NCI-H2196 treated with DMSO at 0.1 percent for 48 hours (cell line): ENCODE data around the gene KCNK13.
A peak's percentile ranks its signal among the peaks of the same experiment; 100 is the strongest.
"Not testable (repeated sequence)": the region's sequence is repeated elsewhere in the genome, so short reads cannot be mapped to it uniquely, and the experiment has no call there.

Experiments
- DNase-seq: peaks from one replicate; lab custom pipeline; 2025; ENCODE audit not compliant: unreplicated experiment; lab: John Stamatoyannopoulos, UW

KCNK13 gene

DNA sequence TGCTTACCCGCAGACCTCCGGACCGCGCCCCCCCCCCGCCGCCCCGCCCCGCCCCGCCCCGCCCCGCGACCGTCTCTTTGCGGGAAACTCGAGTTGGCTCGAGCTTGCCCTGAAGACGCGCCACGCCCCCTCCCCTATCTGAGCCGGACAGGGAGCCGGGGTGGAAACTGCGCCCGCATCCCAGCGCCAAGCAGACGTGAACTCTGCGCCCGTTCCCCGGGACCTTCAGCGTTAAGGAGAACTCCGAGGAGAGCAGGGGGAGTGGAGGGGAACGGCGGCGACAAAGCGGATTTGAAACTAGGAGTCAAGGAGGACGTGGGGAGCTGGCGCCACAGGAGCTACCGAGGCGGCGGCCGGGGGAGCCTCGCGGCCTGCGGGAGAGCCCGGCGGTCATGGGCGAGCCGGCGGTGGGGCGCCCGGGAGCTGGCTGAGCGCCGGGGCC lies at the start of gene KCNK13:
TSS of gene KCNK13 (plus strand) at position 310 of the 442 bp plus-strand sequence. CDS start 212 bp downstream, outside the sequence.
- DNase-seq, result no peak

DNA sequence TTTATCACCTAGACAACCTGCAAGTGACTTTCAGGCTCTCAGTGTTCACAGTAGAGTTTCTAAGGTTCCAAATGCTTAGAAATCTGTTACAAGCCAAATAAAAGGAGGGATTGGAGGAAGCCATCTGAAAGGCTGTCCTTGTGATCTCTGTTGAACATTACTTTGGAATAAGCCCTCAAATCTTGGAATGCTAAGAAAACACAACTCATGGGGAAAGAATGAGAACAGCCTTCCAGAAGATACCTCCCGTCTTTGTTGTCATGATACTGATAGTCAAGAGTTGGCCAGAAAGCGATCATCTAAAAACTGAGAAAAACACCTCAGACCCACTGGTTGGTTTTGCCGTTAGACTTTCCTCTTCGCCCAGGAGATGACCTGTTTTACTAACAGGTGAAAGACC lies 44.4 kb upstream of the KCNK13 start:
- DNase-seq, result no peak

DNA sequence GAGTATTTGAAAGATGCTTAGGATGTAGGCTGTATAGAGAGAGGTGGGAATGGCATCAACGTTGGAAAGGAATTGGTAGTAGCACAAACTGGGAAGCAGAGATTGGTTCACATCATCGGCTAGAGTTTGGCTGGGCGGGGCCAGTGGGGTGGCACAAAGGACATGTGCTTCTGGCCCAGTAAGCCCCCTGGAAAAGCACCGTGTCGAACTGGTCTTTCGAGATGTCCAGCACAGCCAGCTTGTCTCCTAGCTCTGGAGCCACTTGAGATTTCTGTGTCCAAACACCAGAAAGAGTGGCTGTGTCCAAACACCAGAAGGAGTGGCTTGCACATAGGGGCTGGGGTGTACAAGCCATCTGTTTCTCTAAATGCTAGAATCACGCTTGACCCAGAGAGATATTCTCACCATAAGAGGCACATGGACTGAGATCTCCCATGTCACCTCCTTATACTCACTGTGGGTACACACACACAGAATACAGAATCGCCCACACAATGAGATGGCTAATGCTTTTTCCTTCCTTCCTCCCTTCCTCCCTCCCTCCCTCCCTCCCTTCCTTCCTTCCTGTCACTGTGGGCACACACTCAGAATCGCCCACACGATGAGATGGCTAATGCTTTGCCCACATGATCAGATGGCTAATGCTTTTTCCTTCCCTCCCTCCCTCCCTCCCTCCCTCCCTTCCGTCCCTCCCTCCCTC lies 41.8 kb upstream of the KCNK13 start:
- DNase-seq, result no peak

- DNase-seq, result no peak
Observed at GRCh38 chr14:90023176-90023896, 38.5 kb upstream of the KCNK13 start.

GRCh38 chr14:90024910-90025309 lies 36.9 kb upstream of the KCNK13 start:
- no peak for DNase-seq

DNA sequence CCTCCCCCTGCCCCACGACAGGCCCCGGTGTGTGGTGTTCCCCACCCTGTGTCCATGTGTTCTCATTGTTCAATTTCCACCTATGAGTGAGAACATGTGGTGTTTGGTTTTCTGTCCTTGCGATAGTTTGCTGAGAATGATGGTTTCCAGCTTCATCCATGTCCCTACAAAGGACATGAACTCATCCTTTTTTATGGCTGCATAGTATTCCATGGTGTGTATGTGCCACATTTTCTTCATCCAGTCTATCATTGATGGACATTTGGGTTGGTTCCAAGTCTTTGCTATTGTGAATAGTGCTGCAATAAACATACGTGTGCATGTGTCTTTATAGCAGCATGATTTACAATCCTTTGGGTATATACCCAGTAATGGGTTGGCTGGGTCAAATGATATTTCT lies 35.2 kb upstream of the KCNK13 start:
- not testable (repeated sequence) for DNase-seq

GRCh38 chr14:90027842-90028241 lies 34.0 kb upstream of the KCNK13 start:
- no peak for DNase-seq

- DNase-seq, result no peak
Observed at GRCh38 chr14:90034156-90034555, 27.6 kb upstream of the KCNK13 start.

- DNase-seq, result no peak
Observed at GRCh38 chr14:90034835-90035525, 26.8 kb upstream of the KCNK13 start.

DNA sequence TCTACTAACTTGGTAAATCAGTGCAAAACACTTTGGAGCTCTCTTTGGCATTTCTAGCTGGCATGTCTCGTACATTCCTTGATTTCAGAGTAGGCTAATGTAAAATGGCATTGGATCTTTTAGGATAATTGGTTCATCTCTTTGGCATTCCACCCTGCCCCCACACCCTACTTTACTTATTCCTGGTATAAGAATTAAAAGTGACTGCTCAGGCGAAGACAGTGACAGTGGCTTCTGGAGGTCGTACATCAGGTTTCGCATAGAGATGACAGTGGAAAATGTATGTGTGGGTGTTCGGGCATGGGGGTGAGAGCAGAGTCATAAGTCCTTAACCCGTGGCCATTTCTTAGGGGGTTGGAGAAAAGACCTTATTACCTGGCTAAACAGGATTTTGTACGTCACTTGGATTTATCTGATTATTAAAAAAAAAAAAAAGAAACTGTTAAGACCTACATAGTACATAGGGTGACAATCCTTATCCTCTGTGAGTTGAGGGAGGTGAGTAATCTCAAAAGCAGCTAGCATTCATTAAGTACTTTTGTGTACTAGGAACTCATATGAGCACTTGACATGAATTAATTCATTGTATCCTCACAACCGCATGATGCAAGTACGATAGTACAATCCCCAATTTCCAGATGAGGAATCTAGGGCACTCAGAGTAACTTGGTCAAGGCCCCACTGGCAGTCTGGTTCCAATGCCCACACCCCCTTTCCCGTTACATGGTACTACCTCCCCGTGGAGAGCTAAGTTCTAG lies 22.4 kb upstream of the KCNK13 start:
- no peak for DNase-seq

DNA sequence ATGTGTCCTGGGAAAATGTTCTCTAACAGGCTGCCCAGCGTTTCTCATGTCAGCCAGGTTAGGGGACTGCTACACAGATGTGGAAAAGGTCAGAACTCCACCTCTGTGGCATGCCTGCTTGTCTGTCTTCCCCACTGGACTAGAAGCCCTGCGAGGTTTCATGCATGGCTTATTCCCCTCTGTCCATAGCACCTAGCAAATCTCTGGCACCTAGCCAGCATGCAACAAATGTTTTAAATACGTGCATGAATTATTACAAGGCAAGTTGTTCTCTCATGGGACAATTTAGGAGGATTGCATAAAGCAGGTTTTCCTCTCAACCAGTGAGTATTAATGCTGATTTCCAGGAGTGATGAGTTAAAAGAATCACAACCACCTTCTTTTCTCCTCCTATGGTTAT lies 21.4 kb upstream of the KCNK13 start:
- DNase-seq, result no peak

DNA sequence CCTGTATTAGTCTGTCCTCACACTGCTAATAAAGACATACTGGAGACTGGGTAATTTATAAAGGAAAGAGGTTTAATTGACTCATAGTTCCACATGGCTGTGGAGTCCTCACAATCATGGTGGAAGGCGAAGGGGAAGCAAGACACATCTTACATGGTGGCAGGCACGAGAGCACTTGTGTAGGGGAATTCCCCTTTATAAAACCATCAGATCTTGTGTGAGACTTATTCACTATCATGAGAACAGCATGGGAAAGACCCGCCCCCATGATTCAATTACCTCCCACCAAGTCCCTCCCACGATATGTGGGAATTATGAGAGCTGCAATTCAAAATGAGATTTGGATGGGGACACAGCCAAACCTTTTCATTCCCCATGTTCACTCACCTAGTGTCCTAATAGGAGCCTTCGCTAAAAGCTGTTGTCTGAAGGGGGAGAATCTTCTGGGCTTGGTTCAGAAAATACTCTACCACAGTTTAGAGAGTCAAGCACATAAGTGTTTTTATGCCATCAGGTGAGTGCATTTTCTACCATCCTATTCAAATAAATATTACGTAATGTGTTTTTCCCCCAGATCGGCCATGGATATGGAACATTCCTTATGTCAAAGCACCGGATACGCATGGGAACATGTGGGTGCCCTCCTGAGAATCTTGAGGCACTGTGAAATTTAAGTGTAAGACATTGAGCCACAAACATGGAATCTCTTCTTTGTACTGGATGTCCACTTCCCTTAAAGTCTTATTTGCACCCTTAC lies 19.1 kb upstream of the KCNK13 start:
- DNase-seq, result no peak

DNA sequence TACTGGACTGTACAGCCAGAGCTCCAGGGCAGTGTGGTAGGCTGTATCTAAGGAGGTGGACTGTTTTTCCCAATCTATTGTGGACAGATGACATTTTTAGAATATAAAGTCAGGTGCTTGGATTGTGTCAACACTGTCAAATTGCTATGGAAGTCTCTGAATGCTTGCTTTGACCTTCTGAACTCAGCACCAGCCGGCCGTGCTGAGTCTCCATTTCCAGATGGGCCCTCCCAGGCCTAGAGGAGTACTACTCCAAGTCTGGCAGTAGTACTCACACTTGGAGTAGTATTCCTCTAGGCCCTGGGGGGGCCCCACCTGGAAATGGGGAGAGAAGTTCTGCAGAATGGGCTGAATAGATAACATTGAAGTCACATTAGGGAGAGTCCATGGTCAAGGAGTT lies 16.2 kb upstream of the KCNK13 start:
- DNase-seq, result no peak

DNA sequence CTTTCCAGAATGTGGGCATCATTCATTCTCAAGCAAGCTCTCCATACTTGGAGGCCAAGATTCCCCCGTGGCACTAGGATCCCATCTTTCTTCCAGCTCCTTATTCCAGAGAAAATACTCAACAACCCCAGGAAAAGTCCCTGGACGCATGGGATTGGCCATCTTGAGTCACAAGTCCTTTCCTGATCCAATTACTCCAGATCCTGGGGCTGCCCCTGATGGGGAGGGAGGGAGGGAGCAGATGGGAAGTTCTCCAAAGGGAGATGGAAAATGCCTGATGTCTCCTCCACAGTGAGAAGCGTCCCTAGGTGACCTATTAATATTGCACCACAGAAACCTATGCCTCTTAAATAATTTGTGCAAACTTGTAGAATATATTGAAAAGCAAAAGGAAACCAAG lies 12.4 kb upstream of the KCNK13 start:
- DNase-seq, result no peak

DNA sequence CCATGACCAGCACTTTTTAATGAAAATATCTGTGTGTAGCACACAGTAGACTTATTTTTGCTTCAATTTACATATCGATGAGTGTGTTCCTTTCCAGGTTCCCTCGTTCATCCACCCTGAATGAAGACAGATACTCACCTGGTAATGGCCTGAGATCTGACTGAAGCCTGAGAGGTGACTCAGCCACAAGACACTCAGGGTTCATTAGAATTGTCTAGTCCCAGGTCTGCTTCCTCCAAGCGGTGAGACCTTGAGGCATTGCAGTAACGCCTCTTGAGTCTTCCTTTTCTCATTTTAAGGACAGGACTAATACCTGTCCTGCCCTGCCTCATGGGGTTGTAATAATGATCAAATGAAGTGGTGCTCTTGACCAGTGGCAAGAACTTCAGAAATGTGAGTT lies 11.5 kb upstream of the KCNK13 start:
- DNase-seq, result no peak

GRCh38 chr14:90053044-90053443 lies 8.8 kb upstream of the KCNK13 start:
- DNase-seq, result no peak

- no peak for DNase-seq
Observed at GRCh38 chr14:90054803-90055202, 7.0 kb upstream of the KCNK13 start.

DNA sequence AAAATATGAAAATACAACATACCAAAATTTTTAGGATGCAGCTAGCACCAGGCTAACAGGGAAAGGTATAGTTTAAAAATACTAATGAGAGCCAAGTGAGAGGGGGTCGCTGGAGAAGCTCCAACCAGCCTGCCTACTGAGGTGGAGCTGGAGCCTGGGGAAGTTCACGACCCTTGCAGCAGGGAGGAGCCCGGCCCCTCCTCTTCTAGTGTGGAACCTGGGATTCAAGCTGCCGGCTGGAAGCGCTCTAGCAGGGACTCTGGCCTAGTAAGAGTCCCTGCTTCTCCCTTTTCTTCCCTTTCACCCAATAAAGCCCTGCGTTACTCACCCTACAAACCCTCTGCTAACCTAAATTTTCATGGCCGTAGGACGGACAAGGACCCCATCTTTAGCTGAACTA lies 5.0 kb upstream of the KCNK13 start:
- no peak for DNase-seq

DNA sequence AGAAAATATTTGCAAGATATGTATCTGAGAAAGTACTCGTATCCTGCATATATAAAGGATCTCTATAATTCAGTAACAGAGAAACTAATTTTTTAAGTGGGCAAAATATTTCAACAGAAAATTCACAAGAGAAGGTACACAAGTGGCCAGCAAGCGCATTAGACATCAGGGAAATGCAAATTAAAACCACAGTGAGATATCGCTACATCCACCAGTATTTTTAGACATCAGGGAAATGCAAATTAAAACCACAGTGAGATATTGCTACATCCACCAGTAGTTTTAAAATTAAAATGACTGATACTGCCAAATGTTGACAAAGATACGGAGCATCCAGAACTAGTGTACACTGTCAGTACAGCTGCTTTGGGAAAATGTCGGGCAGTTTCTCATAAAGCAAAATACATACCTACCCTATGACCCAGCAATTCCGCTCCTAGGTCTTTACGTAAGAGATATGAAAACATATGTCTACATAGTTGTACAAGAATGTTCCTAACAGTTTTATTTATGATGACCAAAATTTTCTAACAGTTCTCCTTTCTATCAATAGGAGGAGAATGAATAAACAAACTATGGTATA lies 2.8 kb upstream of the KCNK13 start:
- no peak for DNase-seq

DNA sequence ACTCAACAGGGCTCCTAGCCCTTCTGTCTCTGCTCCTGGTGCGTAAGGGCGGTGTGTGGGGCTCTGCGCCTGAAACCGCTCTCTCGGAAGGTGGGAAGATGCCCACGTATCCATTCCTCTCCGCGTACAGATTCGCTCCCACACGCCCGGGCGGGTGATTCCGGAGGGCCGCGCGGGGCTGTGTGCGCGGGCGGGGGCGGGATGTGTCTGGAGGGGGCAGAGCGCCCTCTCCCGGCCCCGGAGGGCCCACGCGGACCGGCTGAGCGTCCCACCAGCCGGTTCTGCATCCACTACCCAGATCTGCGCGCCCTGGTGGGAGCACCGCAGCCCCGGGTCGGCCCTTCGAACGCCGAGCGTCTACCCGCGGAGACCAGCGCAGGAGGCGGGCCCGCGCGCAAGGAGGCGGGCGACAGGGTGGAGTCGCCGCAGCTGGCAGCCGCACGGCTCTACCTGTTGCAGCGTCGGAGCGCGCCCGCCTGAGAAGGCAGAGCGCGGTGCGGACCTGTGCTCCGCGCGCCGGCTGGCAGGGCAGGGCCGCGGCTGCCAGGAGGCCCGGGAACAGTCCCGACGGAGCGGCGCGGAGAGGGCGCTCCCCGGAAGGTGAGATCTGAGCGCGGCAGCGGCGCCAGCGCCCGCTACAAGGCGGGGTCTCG lies 1.4 kb upstream of the KCNK13 start:
- DNase-seq, result peak; percentile 22
